Nephron progenitor cell (in vitro differentiated cells): ENCODE results near the gene TBCEL.

Experiments
- DNase-seq: peaks from one replicate; pipeline ENCODE4 v3.0.0; 2021
- H3K27ac Mint-ChIP-seq: 2 replicates; pipeline ENCODE4 v1.8.0; 2021; ENCODE audit warnings: mild to moderate bottlenecking, moderate library complexity, mixed read lengths
- H3K27me3 Mint-ChIP-seq: 2 replicates; pipeline ENCODE4 v1.8.0; 2021; ENCODE audit warnings: mild to moderate bottlenecking, low read depth, mixed read lengths; ENCODE audit not compliant: poor library complexity
- H3K36me3 Mint-ChIP-seq: 2 replicates; pipeline ENCODE4 v1.8.0; 2021; ENCODE audit warnings: low read depth, mixed read lengths
- H3K4me1 Mint-ChIP-seq: 2 replicates; pipeline ENCODE4 v1.8.0; 2021; ENCODE audit warnings: mixed read lengths
- H3K4me3 Mint-ChIP-seq: 2 replicates; pipeline ENCODE4 v1.8.0; 2021; ENCODE audit warnings: mild to moderate bottlenecking, moderate library complexity, mixed read lengths
- H3K9me3 Mint-ChIP-seq: 2 replicates; pipeline ENCODE4 v1.8.0; 2021; ENCODE audit warnings: mild to moderate bottlenecking, moderate library complexity, mixed read lengths
- CTCF ChIP-seq: fragments of 200-600 bp; sonication (generic); IDR thresholded peaks from 2 replicates; pipeline ENCODE4 v1.5.0; 2021; ENCODE audit warnings: antibody characterized with exemption

The TBCEL gene

GRCh38 chr11:121123496-121124069 lies 99.7 kb downstream of the TBCEL start:
- H3K27me3 Mint-ChIP-seq = peaks cover 10% of the 10 kb centered on the region
- no peak for DNase-seq
- peaks cover 15% of the 10 kb centered on the region for H3K36me3 Mint-ChIP-seq
- H3K4me3 Mint-ChIP-seq = no peak overlapping the region
- no peak overlapping the region for H3K27ac Mint-ChIP-seq
- peaks cover 28% of the 10 kb centered on the region for H3K9me3 Mint-ChIP-seq
- no peak for TF ChIP-seq CTCF
- H3K4me1 Mint-ChIP-seq = no peaks in the 10 kb centered on the region

DNA sequence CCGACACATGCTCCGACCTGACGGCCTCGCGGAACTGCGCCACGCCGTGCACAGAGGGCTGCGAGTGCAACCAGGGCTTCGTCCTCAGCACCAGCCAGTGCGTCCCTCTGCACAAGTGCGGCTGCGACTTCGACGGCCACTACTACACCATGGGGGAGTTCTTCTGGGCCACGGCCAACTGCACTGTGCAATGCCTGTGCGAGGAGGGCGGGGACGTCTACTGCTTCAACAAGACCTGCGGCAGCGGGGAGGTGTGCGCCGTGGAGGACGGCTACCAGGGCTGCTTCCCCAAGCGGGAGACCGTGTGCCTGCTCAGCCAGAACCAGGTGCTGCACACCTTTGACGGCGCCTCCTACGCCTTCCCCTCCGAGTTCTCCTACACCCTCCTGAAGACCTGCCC lies 103.9 kb downstream of the TBCEL start:
- no peaks in the 10 kb centered on the region for H3K27me3 Mint-ChIP-seq
- H3K27ac Mint-ChIP-seq = no peak overlapping the region
- no peak for DNase-seq
- peaks cover 10% of the 10 kb centered on the region for H3K36me3 Mint-ChIP-seq
- H3K9me3 Mint-ChIP-seq = peaks cover 13% of the 10 kb centered on the region
- no peaks in the 10 kb centered on the region for H3K4me1 Mint-ChIP-seq
- no peak overlapping the region for H3K4me3 Mint-ChIP-seq
- TF ChIP-seq CTCF = no peak

DNA sequence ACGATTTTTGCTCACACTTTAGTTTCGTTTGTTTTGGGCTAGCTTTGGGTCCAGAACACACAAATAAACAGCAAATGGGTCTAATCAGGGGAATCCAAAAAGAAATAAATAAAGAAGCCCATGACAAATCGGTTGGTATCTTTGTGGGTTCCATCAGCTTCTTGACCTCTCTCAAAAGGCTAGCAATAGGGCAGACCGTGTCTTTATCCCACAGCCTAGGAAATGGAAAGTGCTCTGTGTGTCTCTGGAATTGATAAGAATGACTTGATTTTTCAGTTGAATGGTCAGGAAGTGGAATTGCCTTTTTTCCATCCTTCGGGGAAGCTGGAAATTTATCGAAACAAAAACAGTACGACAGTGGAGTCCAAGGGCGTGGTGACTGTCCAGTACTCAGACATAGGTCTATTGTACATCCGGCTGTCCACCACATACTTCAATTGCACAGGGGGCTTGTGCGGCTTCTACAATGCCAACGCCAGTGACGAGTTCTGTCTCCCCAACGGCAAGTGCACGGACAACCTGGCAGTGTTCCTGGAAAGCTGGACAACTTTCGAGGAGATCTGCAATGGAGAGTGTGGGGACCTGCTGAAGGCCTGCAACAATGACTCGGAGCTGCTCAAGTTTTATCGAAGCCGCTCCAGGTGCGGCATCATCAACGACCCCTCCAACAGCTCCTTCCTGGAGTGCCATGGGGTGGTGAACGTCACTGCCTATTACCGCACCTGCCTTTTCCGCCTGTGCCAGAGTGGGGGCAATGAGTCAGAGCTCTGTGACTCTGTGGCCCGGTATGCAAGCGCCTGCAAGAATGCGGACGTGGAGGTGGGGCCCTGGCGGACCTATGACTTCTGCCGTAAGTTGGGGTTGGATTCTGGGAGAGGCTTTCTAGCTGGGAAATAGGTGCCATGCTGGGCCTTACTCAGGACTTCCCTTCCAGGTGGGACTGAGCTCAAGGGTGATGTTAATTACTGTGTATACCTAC lies 105.7 kb downstream of the TBCEL start:
- no peak for DNase-seq
- H3K27me3 Mint-ChIP-seq = peaks cover 4% of the 10 kb centered on the region

GRCh38 chr11:121131656-121132055 lies 107.8 kb downstream of the TBCEL start:
- Mint-ChIP-seq H3K27me3 (peaks cover 8% of the 10 kb centered on the region), H3K9me3 (no peaks in the 10 kb centered on the region), H3K4me3 (no peak overlapping the region), H3K36me3 (no peaks in the 10 kb centered on the region), H3K4me1 (peaks cover 5% of the 10 kb centered on the region), H3K27ac (no peak overlapping the region)
- DNase-seq = no peak
- no peak for TF ChIP-seq CTCF

More for the DNA sequence above, 105.7 kb downstream of the TBCEL start:
- H3K36me3 Mint-ChIP-seq = no peaks in the 10 kb centered on the region
- no peaks in the 10 kb centered on the region for H3K9me3 Mint-ChIP-seq
- H3K4me3 Mint-ChIP-seq = no peak overlapping the region
- TF ChIP-seq CTCF = no peak
- peaks cover 5% of the 10 kb centered on the region for H3K4me1 Mint-ChIP-seq
- H3K27ac Mint-ChIP-seq = no peak overlapping the region

DNA sequence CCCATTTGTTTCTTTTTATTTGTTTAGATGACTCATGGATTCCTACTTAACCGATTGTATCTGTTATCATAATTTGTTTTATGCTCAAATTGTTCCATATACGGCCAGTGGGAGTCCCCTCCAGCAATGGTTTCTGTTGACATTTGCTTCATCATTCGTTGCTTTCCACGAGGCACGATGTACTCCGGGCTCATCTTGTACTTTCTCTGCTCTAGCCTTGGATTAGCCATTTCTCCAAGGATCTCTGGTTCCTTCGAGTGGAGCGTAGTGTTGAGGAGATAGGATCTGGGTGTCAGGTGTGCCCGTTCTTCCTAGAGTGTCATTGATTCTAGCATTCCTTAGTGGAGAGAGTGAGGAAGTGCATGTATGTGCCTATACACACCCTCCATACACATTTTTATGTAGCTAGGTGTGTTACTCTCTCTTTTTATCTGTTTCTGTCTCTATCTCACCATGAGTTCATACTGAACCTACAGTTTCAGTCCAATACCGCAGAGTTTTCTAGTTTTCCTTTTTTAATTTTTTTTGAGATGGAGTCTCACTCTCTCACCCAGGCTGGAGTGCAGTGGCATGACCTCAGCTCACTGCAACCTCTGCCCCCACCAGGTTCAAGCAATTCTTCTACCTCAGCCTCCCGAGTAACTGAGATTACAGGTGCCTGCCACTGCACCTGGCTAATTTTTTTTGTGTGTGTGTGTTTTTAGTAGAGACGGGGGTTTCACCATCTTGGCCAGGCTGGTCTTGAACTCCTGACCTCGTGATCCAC lies 108.5 kb downstream of the TBCEL start:
- H3K4me1 Mint-ChIP-seq = peaks cover 5% of the 10 kb centered on the region
- no peak for DNase-seq
- H3K9me3 Mint-ChIP-seq = no peaks in the 10 kb centered on the region
- no peak for TF ChIP-seq CTCF
- no peak overlapping the region for H3K4me3 Mint-ChIP-seq
- H3K27ac Mint-ChIP-seq = no peak overlapping the region
- peaks cover 13% of the 10 kb centered on the region for H3K27me3 Mint-ChIP-seq
- H3K36me3 Mint-ChIP-seq = no peaks in the 10 kb centered on the region
